ENCODE results near the gene INTS3.
"Not testable (repeated sequence)": the region's sequence is repeated elsewhere in the genome, so short reads cannot be mapped to it uniquely, and the experiment has no call there.

The INTS3 gene

GRCh38 chr1:153752571-153753195 lies 24.8 kb downstream of the INTS3 start:
- DNase-seq: no peak
- ATAC-seq: no peak

DNA sequence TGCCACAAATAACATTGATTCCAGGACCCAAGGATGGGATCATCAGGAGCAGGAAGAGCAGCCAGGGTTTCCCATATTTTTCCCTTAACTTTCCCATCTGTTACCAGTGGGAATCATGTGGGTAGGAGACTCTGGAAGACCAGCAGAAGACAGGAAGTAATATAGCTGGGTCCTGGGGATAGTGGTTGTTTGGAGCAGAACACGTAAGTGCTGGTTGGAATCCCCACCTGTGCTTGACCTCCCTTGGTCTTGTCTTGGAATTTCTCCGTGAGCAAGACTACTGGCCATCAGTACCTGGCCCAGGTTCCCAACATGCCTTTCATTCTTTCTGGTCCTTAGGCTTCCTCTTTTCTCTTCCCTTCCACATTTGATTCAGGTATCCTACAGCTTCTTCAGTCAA lies 26.4 kb downstream of the INTS3 start:
- ATAC-seq (no peak), DNase-seq (no peak)

GRCh38 chr1:153760440-153760839 lies 32.6 kb downstream of the INTS3 start:
- no peak for DNase-seq
- ATAC-seq: no peak

DNA sequence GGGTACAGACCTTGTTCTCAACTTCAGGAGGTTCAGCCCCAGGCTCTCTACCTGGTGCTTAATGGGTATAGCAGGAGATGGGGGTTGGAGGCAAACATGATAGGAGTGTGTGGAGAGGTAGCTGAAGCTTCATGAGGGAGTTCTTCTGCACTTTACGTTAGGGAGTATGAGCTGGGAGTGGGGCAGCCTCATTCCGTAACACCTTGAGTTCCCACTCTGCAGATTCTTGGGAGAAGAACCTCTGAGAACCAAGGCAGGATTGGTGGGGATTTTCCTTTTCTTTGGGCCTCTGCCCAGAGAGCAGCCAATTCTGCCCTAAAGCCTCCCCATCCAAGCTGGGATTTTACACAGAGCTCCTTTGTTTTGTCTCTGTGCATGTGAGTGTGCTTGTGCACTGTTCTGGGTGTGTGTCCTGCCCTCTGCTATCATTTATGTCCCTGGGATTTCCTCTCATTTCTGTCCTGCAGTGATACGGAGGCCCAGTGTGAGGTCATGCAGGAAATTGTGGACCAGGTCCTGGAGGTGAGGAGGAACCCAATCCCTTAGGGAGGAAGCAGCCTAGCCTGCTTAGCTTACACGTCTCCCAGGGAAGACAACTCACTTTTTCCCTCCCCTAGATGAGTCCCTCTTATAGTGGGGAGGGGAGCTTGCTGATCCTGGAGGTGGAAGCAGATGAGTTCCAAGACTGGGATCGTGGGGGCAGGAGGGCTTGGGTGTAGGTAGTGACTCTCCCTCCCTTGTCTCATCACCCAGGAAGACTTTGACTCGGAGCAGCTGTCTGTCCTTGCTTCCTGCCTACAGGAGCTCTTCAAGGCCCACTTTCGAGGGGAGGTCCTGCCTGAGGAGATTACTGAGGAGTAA lies 35.7 kb downstream of the INTS3 start:
- ATAC-seq: no peak
- DNase-seq: no peak

DNA sequence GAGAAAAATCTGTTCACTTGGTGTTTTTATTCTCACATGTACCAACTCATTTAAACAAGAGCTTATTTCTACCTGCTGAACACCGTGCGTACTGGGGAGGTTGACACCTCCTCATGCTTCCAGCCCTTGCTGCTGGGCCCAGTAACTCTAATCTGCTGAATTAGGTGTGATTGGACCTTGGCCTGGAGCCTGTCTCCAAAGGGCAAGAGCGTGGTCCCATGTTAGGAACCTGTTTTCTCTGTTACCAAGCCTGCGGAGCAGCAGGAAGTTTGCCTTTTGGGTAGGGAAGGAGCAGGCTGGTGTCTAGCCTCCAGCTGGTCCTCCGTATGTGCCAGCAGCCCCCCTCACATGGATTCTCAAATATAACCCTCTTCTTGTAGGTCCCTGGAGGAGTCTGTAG lies 36.5 kb downstream of the INTS3 start:
- ATAC-seq: no peak
- no peak for DNase-seq

- not testable (repeated sequence) for ATAC-seq, DNase-seq
Observed at GRCh38 chr1:153766663-153767062, 38.8 kb downstream of the INTS3 start.

GRCh38 chr1:153767519-153767918 lies 39.7 kb downstream of the INTS3 start:
- ATAC-seq (no peak), DNase-seq (no peak)

- ATAC-seq (no peak), DNase-seq (no peak)
Observed at GRCh38 chr1:153768316-153769181, 40.7 kb downstream of the INTS3 start.

DNA sequence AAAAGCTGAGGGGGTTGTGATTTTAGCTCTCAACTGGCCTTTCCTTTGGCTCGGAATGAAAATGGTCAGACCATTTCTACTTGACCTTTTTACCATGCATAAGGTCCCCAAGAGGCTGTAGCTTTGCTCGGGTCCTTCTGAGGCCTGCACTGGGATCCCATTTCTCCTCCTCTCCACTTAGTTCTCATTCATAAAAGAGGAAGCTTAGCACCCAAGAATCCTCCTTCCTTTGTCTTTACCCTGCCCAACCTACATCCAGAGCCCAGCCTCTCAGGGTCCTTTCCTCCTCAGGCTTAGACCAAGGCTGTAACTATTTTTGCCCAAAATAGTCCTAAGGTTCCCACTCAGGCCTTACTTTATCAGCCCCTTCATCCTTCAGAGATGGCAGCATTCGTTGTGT lies 41.4 kb downstream of the INTS3 start:
- ATAC-seq: no peak
- no peak for DNase-seq

DNA sequence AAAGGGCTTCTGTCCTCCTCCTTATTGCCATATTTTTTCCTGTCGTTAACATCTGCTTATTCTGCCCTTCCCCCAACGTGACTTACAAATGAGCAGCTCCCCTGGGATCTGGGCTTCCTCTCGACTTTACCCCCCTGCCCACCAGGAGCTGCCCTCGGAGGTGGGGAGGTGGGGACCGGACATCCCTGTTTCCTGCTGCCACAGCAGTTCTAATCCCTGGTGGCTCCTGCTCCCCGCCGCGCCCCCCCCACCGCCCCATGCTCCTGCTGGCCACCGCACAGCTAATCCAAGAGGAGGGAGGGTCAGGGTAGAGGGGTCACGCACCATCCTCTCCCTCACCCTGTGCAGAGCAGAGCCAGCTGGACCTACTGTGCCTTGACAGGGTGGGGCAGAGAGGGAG lies 42.9 kb downstream of the INTS3 start:
- DNase-seq: no peak
- ATAC-seq: no peak

DNA sequence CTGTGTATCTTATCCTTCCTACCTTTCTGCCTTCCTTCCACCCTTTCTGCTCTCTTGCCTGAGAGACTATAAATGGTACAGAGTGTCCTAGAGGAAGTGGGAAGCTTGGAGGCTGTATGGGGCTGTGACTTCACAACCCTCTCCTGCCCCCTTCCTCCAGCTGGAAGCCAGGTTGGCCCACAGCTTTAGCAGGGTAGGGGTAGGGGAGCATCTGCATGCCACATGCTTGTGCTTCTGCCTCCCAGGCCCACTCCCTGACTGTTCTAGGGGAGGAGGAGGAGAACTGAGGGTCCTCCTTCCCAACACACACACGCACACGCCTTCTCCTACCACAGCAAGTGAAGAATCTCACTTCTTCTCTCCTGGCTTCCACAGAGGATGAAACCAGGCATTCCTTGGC lies 43.4 kb downstream of the INTS3 start:
- no peak for ATAC-seq
- no peak for DNase-seq

- ATAC-seq (no peak), DNase-seq (peak; percentile 41)
Observed at GRCh38 chr1:153771841-153772593, 44.2 kb downstream of the INTS3 start.

DNA sequence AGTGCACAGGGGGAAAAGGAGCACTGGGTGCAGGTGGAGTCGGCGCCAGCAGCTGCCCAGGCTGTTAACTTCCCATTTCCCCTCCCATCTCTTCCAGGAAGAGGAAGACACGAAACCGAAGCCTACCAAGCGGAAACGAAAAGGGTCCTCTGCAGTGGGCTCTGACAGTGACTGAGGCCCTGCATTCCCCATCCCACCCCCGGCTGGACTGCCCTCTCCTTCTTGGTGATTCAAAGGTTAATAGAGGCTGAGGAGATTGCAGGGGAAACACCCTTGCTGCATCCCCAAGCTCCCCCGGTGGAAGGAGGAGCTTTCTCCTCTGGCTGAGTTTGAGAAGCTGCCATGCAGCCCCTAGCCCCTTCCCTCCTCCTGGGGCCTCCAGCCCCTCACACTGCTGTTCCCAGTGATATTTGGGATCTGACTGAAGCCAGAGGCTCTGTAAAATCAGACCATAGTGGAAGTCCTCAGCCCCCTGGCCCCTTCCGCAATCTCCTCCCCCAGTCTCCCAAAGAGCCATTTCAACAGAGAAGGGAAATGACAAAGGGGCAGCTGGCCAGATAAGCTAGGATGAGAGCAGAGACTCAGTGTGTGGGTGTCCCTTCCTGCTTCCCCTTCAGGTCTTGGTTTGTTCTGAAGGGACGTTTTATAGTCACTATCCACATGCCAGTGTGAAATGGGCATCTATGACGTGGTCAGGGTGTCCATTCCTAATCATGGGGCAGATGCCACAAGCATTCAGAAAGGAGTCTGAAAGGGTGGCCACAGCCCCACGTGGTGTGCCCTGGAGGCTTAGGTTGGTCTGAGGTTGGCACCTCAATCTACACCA lies 45.5 kb downstream of the INTS3 start:
- DNase-seq: no peak
- no peak for ATAC-seq

GRCh38 chr1:153774026-153774595 lies 46.3 kb downstream of the INTS3 start:
- DNase-seq: no peak
- no peak for ATAC-seq

- ATAC-seq: peak; percentile 44
- peak; percentile 43 for DNase-seq
Observed at GRCh38 chr1:153774780-153775457, 47.1 kb downstream of the INTS3 start, which contains the start of gene SLC27A3. SLC27A3 (plus strand) TSS chr1:153775407; CDS start chr1:153775498, 91 bp downstream.

- DNase-seq (peak; percentile 72), ATAC-seq (peak; percentile 62)
Observed at GRCh38 chr1:153775458-153776327, 47.8 kb downstream of the INTS3 start.

DNA sequence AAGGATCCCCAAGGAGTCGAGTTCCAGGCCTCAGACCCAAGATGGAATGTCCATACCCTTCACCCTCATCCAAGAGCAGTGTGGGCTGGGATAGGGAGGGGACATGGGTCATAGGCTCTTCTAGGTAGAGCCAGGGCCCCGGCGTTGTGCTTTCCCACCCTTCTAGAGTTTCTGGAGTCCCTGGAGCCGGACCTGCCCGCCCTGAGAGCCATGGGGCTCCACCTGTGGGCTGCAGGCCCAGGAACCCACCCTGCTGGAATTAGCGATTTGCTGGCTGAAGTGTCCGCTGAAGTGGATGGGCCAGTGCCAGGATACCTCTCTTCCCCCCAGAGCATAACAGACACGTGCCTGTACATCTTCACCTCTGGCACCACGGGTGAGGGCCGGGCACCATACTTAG lies 48.5 kb downstream of the INTS3 start:
- ATAC-seq (no peak), DNase-seq (no peak)

DNA sequence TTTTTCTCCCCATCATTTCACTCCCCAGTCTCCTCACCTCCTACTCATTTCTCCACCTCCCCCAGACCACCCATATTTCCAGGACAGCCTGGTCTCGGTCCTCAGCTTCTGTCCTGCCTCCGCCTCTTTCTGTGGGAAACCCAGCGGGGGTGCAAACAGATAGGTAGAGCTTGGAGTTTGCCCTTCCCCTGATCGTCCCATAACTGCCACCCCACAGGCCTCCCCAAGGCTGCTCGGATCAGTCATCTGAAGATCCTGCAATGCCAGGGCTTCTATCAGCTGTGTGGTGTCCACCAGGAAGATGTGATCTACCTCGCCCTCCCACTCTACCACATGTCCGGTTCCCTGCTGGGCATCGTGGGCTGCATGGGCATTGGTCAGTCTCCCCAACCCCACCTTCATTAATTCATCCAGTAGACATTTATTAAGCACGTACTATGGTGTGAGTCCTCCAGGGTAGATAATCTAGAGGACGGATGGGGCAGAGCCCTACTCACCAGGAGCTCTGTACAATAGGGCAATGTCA lies 49.1 kb downstream of the INTS3 start:
- ATAC-seq (no peak), DNase-seq (no peak)

DNA sequence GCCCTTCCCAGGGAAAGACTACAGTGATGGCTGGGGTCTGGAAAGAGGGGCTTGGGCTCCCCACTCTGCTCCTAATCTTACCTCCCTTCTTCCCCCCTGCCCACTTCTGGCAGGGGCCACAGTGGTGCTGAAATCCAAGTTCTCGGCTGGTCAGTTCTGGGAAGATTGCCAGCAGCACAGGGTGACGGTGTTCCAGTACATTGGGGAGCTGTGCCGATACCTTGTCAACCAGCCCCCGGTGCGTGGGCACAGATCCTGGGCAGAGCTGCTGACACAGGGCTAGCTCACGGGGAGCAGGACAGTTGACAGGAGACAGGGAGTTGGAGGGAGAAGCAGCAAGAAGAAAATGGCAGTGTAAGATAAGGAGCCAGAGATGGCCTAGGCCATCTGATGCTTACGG lies 49.8 kb downstream of the INTS3 start:
- DNase-seq (no peak), ATAC-seq (no peak)
